ENCODE data around the gene KATNIP.

The KATNIP gene

GRCh38 chr16:27538528-27538927, 11.4 kb upstream of the KATNIP start:
- no peak for TF ChIP-seq CTCF (IDR thresholded peaks at IDR 0.05; ENCODE audit: low read depth, low read length)
- DNase-seq (ENCODE audit: extremely low read depth, low read depth) = no peak

GRCh38 chr16:27539120-27539519, 10.8 kb upstream of the KATNIP start:
- no peak for DNase-seq (ENCODE audit: extremely low read depth, low read depth)
- no peak for TF ChIP-seq CTCF (IDR thresholded peaks at IDR 0.05; ENCODE audit: low read depth, low read length)

- TF ChIP-seq CTCF (IDR thresholded peaks at IDR 0.05; ENCODE audit: low read depth, low read length) = no peak
- no peak for DNase-seq (ENCODE audit: extremely low read depth, low read depth)
Measured at GRCh38 chr16:27539636-27540035, 10.3 kb upstream of the KATNIP start.

GRCh38 chr16:27543801-27544200, 6.1 kb upstream of the KATNIP start:
- DNase-seq (ENCODE audit: extremely low read depth, low read depth) = no peak
- no peak for TF ChIP-seq CTCF (IDR thresholded peaks at IDR 0.05; ENCODE audit: low read depth, low read length)

- DNase-seq (ENCODE audit: extremely low read depth, low read depth) = no peak
- TF ChIP-seq CTCF (IDR thresholded peaks at IDR 0.05; ENCODE audit: low read depth, low read length) = no peak
Measured at GRCh38 chr16:27544671-27545070, 5.3 kb upstream of the KATNIP start.

- peak; percentile 39 for DNase-seq (ENCODE audit: extremely low read depth, low read depth)
- no peak for TF ChIP-seq CTCF (IDR thresholded peaks at IDR 0.05; ENCODE audit: low read depth, low read length)
Measured at GRCh38 chr16:27547134-27547533, 2.8 kb upstream of the KATNIP start.

- TF ChIP-seq CTCF (IDR thresholded peaks at IDR 0.05; ENCODE audit: low read depth, low read length) = no peak
- no peak for DNase-seq (ENCODE audit: extremely low read depth, low read depth)
Measured at GRCh38 chr16:27547851-27548250, 2.1 kb upstream of the KATNIP start.
